GM18505 (cell line): ENCODE results near the gene ACOT7.

Experiments used
- ATAC-seq: cut with Tn5 transposase; IDR thresholded peaks from one replicate; pipeline ENCODE4 v1.9.1; 2021; ENCODE audit not compliant: unreplicated experiment
- POLR2A ChIP-seq: IDR thresholded peaks from 4 replicates; pipeline ENCODE4 v1.6.1; 2011; ENCODE audit warnings: borderline replicate concordance; ENCODE audit not compliant: insufficient read depth, insufficient read length; ENCODE audit errors: extremely low read depth

ACOT7 gene

GRCh38 chr1:6338695-6339094 is 54.9 kb downstream of the ACOT7 start:
- no peak for ATAC-seq
- no peak for TF ChIP-seq POLR2A

- no peak for TF ChIP-seq POLR2A
- ATAC-seq: no peak
Measured at GRCh38 chr1:6336776-6337622, 56.6 kb downstream of the ACOT7 start.

GRCh38 chr1:6334261-6334993 is 59.1 kb downstream of the ACOT7 start:
- no peak for ATAC-seq
- no peak for TF ChIP-seq POLR2A

GRCh38 chr1:6332821-6333220 is 60.7 kb downstream of the ACOT7 start:
- TF ChIP-seq POLR2A: no peak
- no peak for ATAC-seq

- ATAC-seq: no peak
- no peak for TF ChIP-seq POLR2A
Measured at GRCh38 chr1:6331543-6332273, 61.9 kb downstream of the ACOT7 start.

- TF ChIP-seq POLR2A: no peak
- ATAC-seq: no peak
Measured at GRCh38 chr1:6330410-6330911, 63.1 kb downstream of the ACOT7 start.

GRCh38 chr1:6329851-6330250 is 63.7 kb downstream of the ACOT7 start:
- no peak for ATAC-seq

GRCh38 chr1:6329396-6329795 is 64.2 kb downstream of the ACOT7 start:
- no peak for ATAC-seq
- no peak for TF ChIP-seq POLR2A

More at GRCh38 chr1:6329851-6330250, 63.7 kb downstream of the ACOT7 start:
- no peak for TF ChIP-seq POLR2A

GRCh38 chr1:6328696-6329095 is 64.9 kb downstream of the ACOT7 start:
- no peak for TF ChIP-seq POLR2A
- no peak for ATAC-seq

- no peak for ATAC-seq
- no peak for TF ChIP-seq POLR2A
Measured at GRCh38 chr1:6328091-6328490, 65.5 kb downstream of the ACOT7 start.

GRCh38 chr1:6325482-6325881 is 68.1 kb downstream of the ACOT7 start:
- ATAC-seq: no peak
- TF ChIP-seq POLR2A: no peak

GRCh38 chr1:6322161-6322560 is 71.4 kb downstream of the ACOT7 start:
- ATAC-seq: no peak
- TF ChIP-seq POLR2A: no peak

GRCh38 chr1:6321205-6321604 is 72.4 kb downstream of the ACOT7 start:
- ATAC-seq: no peak
- TF ChIP-seq POLR2A: no peak

GRCh38 chr1:6317098-6317760 is 76.3 kb downstream of the ACOT7 start:
- ATAC-seq: no peak
- TF ChIP-seq POLR2A: no peak
